ENCODE results near the gene UTS2.

Gene UTS2

GRCh38 chr1:7871136-7871535 is 18.3 kb upstream of the UTS2 start:
- Histone ChIP-seq H3K4me3 (replicated peaks; ENCODE audit: insufficient read depth, low read length) (no peak overlapping the region), H3K27ac (replicated peaks) (no peak overlapping the region), H3K27me3 (ENCODE audit: insufficient read depth, poor library complexity, severe bottlenecking) (no peaks in the 10 kb centered on the region)
- TF ChIP-seq POLR2AphosphoS5 (IDR thresholded peaks at IDR 0.05; ENCODE audit: low read depth), result no peak
- TF ChIP-seq, protein P1, sequence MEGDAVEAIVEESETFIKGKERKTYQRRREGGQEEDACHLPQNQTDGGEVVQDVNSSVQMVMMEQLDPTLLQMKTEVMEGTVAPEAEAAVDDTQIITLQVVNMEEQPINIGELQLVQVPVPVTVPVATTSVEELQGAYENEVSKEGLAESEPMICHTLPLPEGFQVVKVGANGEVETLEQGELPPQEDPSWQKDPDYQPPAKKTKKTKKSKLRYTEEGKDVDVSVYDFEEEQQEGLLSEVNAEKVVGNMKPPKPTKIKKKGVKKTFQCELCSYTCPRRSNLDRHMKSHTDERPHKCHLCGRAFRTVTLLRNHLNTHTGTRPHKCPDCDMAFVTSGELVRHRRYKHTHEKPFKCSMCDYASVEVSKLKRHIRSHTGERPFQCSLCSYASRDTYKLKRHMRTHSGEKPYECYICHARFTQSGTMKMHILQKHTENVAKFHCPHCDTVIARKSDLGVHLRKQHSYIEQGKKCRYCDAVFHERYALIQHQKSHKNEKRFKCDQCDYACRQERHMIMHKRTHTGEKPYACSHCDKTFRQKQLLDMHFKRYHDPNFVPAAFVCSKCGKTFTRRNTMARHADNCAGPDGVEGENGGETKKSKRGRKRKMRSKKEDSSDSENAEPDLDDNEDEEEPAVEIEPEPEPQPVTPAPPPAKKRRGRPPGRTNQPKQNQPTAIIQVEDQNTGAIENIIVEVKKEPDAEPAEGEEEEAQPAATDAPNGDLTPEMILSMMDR (IDR thresholded peaks at IDR 0.05; ENCODE audit: insufficient read depth, low read length), result no peak
- TF ChIP-seq, protein P2, sequence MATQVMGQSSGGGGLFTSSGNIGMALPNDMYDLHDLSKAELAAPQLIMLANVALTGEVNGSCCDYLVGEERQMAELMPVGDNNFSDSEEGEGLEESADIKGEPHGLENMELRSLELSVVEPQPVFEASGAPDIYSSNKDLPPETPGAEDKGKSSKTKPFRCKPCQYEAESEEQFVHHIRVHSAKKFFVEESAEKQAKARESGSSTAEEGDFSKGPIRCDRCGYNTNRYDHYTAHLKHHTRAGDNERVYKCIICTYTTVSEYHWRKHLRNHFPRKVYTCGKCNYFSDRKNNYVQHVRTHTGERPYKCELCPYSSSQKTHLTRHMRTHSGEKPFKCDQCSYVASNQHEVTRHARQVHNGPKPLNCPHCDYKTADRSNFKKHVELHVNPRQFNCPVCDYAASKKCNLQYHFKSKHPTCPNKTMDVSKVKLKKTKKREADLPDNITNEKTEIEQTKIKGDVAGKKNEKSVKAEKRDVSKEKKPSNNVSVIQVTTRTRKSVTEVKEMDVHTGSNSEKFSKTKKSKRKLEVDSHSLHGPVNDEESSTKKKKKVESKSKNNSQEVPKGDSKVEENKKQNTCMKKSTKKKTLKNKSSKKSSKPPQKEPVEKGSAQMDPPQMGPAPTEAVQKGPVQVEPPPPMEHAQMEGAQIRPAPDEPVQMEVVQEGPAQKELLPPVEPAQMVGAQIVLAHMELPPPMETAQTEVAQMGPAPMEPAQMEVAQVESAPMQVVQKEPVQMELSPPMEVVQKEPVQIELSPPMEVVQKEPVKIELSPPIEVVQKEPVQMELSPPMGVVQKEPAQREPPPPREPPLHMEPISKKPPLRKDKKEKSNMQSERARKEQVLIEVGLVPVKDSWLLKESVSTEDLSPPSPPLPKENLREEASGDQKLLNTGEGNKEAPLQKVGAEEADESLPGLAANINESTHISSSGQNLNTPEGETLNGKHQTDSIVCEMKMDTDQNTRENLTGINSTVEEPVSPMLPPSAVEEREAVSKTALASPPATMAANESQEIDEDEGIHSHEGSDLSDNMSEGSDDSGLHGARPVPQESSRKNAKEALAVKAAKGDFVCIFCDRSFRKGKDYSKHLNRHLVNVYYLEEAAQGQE (IDR thresholded peaks at IDR 0.05; ENCODE audit: insufficient replicate concordance, low read depth), result no peak
- no peak for TF ChIP-seq SPI1 (IDR thresholded peaks at IDR 0.05; ENCODE audit: borderline replicate concordance, low read depth)
- no peak for TF ChIP-seq GABPA (IDR thresholded peaks at IDR 0.05; ENCODE audit: low read depth)
- no peak for DNase-seq (ENCODE audit: low read depth in 1 of 2, low spot score in 1 of 2)

GRCh38 chr1:7869136-7869920 is 16.5 kb upstream of the UTS2 start:
- no peaks in the 10 kb centered on the region for H3K27me3 ChIP-seq (ENCODE audit: insufficient read depth, poor library complexity, severe bottlenecking)
- H3K4me3 ChIP-seq (replicated peaks; ENCODE audit: insufficient read depth, low read length), result no peak overlapping the region
- TF ChIP-seq SPI1 (IDR thresholded peaks at IDR 0.05; ENCODE audit: borderline replicate concordance, low read depth), result no peak
- TF ChIP-seq GABPA (IDR thresholded peaks at IDR 0.05; ENCODE audit: low read depth), result no peak
- TF ChIP-seq, protein P2 (IDR thresholded peaks at IDR 0.05; ENCODE audit: insufficient replicate concordance, low read depth), result no peak
- TF ChIP-seq, protein P1 (IDR thresholded peaks at IDR 0.05; ENCODE audit: insufficient read depth, low read length), result no peak
- no peak for TF ChIP-seq POLR2AphosphoS5 (IDR thresholded peaks at IDR 0.05; ENCODE audit: low read depth)
- H3K27ac ChIP-seq (replicated peaks), result no peak overlapping the region
- no peak for DNase-seq (ENCODE audit: low read depth in 1 of 2, low spot score in 1 of 2)

DNA sequence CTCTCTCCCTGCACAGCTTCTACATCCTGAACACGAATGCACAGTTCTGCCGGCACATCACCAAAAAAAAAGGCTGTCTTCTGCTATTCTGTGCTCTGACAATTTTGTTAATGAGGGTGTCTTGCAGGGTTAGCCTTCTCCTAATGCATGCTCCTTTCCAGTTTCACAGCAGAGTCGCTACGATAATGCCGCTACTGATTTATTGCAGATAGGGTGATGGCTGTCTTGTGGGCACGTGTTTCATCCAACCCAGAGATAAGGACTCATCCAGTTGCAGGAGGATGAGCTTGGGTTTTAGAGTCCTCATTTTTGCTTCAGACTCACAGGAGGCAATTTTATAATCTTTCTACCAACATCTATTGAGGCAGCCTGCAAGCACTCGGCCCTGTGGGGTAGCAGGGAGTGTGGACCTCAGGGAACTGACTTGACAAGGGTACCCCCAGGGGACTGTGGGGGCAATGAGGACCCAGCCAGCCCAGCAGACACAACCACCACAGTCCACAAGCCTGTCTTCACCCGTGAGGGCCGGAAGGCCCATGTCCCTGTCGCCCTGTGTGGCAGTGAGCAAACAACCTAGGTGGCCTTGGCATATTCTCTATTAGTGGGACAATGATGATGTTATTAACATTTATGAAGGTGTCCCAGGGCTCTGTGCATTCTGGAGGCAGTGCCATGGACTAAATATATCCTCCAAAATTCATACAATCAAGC is 15.4 kb upstream of the UTS2 start:
- TF ChIP-seq GABPA (IDR thresholded peaks at IDR 0.05; ENCODE audit: low read depth) (no peak), SPI1 (IDR thresholded peaks at IDR 0.05; ENCODE audit: borderline replicate concordance, low read depth) (no peak), POLR2AphosphoS5 (IDR thresholded peaks at IDR 0.05; ENCODE audit: low read depth) (no peak)
- TF ChIP-seq, protein P2 (IDR thresholded peaks at IDR 0.05; ENCODE audit: insufficient replicate concordance, low read depth), result no peak
- TF ChIP-seq, protein P1 (IDR thresholded peaks at IDR 0.05; ENCODE audit: insufficient read depth, low read length), result no peak
- H3K27me3 ChIP-seq (ENCODE audit: insufficient read depth, poor library complexity, severe bottlenecking), result no peaks in the 10 kb centered on the region
- DNase-seq (ENCODE audit: low read depth in 1 of 2, low spot score in 1 of 2), result no peak
- no peak overlapping the region for H3K27ac ChIP-seq (replicated peaks)
- no peak overlapping the region for H3K4me3 ChIP-seq (replicated peaks; ENCODE audit: insufficient read depth, low read length)

All from HL-60 (cell line).